Fibroblast of lung (primary cell): ENCODE measurements around the gene CFAP221.

Experiments
- EZH2 ChIP-seq: IDR thresholded peaks from 2 replicates; pipeline ENCODE4 v1.5.1; 2012; ENCODE audit warnings: low read length, control low read depth, mild to moderate bottlenecking; ENCODE audit errors: missing control alignments
- TF ChIP-seq, protein P1 (sequence below), 2 donors: IDR thresholded peaks in 1 of 2; conservative IDR thresholded peaks in 1 of 2; 1 replicate in 1 of 2; 2 replicates in 1 of 2; pipeline ENCODE4 v1.5.1; 2011 to 2012; ENCODE audit warnings: low read length in 2 of 2, control low read depth in 1 of 2, inconsistent platforms in 1 of 2, low read depth in 1 of 2, mild to moderate bottlenecking in 1 of 2

DNA sequence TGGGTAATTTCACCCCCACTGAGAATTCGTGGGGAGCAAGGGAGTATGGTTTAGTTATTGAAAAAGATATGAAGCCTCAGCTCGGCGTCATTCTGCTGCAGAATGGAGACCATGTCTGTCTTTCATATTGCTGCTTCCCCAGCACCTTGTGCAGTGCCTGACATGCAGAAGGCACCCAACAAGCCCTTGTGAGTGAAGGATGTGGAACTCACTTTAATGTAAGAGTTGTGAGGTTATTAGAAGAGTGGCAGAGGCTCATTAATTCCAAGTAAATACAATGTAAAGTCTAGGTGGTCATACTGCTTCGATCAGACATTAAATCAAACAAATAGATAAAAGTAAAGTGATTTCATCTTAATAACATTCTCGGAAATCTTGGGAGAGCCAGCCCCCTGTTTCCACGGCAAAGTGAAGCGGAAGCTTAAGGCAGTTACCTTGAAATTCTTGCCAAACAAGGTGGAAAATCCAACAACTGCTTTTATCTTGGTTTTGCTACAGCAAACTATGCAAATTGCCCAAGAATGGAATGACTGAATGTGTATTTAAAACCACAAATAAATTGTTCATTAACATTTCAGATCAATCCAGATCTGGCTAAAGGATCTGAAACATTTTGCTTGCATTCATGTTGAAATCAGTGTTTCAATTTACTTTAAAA is 9.6 kb downstream of the CFAP221 start:
- TF ChIP-seq, protein P1, sequence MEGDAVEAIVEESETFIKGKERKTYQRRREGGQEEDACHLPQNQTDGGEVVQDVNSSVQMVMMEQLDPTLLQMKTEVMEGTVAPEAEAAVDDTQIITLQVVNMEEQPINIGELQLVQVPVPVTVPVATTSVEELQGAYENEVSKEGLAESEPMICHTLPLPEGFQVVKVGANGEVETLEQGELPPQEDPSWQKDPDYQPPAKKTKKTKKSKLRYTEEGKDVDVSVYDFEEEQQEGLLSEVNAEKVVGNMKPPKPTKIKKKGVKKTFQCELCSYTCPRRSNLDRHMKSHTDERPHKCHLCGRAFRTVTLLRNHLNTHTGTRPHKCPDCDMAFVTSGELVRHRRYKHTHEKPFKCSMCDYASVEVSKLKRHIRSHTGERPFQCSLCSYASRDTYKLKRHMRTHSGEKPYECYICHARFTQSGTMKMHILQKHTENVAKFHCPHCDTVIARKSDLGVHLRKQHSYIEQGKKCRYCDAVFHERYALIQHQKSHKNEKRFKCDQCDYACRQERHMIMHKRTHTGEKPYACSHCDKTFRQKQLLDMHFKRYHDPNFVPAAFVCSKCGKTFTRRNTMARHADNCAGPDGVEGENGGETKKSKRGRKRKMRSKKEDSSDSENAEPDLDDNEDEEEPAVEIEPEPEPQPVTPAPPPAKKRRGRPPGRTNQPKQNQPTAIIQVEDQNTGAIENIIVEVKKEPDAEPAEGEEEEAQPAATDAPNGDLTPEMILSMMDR (conservative IDR thresholded peaks at IDR 0.05 in 1 of 2, IDR thresholded peaks at IDR 0.05 in 1 of 2; ENCODE audit: low read depth in 1 of 2, low read length in 2 of 2): no peak
- TF ChIP-seq EZH2: no peak
